TTC549 (cell line): Measurements from ENCODE around the gene TCEA2.

ENCODE experiments used
- FAIRE-seq: peaks from 2 replicates; lab custom pipeline; 2012; peaks lifted over from hg19 to GRCh38; lab: Jason Lieb, UNC

Gene TCEA2

GRCh38 chr20:64095455-64095854, 32.5 kb downstream of the TCEA2 start:
- no peak for FAIRE-seq

GRCh38 chr20:64095927-64096326, 32.9 kb downstream of the TCEA2 start:
- FAIRE-seq: no peak

GRCh38 chr20:64096535-64096934, 33.5 kb downstream of the TCEA2 start:
- FAIRE-seq: no peak

GRCh38 chr20:64098471-64099013, 35.5 kb downstream of the TCEA2 start:
- no peak for FAIRE-seq

DNA sequence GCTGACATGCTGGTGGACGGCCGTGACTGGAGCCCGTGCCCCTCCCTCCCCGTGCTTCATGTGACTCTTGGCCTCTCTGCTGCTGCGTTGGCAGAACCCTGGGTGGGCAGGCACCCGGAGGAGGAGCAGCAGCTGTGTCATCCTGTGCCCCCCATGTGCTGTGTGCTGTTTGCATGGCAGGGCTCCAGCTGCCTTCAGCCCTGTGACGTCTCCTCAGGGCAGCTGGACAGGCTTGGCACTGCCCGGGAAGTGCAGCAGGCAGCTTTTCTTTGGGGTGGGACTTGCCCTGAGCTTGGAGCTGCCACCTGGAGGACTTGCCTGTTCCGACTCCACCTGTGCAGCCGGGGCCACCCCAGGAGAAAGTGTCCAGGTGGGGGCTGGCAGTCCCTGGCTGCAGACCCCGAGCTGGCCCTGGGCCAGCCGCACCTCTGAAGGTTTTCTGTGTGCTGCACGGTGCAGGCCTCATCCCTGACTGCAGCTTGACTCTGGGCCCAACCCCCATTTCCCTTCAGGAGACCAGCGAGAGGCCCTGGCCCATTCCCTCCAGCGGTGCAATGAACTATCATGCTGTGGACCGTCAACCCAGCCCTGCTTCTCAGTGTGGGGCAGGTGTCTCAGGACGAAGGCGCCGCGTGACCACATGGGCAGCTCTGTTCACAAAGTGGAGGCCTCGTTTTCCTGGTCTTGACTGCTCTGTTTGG, 36.2 kb downstream of the TCEA2 start:
- FAIRE-seq: no peak

DNA sequence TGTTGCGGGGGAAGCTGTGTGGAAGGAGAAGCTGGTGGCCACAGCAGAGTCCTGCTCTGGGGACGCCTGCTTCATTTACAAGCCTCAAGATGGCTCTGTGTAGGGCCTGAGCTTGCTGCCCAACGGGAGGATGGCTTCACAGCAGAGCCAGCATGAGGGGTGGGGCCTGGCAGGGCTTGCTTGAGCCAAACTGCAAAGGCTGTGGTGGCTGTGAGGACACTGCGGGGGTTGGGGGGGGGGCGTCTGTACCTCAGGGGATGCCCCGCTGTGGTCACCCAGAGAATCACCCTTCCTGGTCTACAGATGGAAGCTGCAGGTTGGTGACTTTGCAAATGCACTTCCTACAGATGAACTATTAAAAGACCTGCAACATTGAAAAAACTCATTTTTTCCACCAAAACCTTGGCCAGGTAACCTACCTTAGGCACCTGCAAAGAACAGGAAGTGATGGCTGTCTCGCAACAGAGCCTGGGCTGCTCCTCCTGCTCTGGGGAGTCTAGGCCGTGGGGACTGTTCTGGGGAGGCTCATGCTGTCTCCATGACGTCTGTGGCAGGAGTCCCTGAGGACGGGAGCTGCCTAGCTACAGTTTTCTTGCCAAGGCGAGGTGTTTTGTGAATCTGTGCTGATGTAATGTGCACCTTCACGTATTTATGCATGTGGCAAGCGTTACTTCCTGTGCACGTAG, 37.0 kb downstream of the TCEA2 start:
- no peak for FAIRE-seq

GRCh38 chr20:64100566-64100888, 37.5 kb downstream of the TCEA2 start:
- no peak for FAIRE-seq

DNA sequence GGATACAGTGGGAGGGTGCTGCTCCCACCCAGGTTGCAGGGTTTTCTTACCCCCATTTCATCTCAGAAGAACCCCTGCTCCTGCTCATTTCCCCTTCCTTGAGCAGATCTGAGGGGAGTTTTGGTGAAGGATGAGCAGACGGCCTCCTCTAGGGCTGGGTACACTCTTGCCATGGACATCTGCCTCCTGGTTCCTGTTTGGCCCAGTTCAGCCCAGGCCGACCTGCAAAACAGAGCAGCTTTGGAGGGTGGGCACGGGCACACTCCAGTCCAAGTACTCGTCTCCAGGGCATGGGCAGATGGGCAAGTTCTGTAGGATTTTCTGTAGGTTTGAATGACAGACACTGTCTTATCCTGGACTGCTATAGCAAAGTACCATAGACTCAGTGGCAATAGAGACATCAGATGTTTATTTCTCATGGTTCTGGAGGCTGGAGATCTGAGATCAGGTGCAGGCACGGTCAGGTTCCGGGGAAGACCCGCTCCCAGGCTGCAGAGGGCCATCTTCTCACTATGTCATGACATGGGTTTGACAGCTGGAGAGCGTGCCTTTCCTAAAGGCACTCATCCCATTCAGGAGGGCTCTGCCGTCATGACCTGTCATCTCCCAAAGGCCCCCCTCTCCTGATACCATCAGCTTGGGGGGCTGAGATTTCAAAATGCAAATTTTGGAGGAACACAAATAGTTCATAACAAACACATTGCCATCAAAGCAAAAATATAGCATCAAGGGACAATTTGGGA, 38.1 kb downstream of the TCEA2 start:
- FAIRE-seq: no peak

GRCh38 chr20:64101731-64102621, 39.0 kb downstream of the TCEA2 start:
- FAIRE-seq: no peak

- no peak for FAIRE-seq
Measured at GRCh38 chr20:64102647-64103354, 39.8 kb downstream of the TCEA2 start.

DNA sequence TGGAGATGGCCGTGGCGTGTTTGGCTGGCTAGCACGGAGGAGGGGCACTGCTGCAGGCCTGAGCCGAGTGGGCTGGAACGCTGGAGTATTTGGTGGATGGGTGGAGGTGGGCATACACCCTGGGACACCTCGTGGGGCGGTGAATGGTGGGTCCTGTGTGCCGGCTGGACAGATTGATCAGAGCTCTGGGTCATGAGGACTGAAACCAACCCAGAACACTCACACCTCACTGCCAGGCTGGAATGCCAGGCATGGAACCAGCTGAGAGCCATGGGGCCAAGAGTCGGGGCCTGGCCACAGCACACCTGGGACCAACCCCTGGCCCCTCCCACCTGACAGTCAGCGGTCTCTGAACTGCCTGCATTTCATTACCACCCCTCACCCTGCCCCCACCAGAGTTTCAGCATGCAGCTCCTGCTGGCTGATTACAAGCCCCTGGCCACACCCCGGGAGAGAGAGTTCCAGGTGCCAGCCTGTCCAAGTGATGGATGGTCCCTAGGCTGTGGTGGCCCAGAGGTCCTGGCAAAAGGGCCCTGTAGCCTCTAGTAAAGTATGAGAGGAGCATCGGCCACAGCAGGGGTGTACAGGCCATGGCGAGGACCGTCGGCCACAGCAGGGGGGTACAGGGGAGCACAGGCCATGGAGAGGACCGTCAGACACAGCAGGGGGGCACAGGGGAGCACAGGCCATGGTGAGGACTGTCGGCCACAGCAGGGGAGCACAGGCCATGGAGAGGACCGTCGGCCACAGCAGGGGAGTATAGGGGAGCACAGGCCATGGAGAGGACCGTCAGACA, 41.1 kb downstream of the TCEA2 start:
- FAIRE-seq: no peak

- no peak for FAIRE-seq
Measured at GRCh38 chr20:64104667-64105451, 41.9 kb downstream of the TCEA2 start.

GRCh38 chr20:64105846-64106434, 42.9 kb downstream of the TCEA2 start:
- no peak for FAIRE-seq

- FAIRE-seq: no peak
Measured at GRCh38 chr20:64106435-64106961, 43.5 kb downstream of the TCEA2 start.

DNA sequence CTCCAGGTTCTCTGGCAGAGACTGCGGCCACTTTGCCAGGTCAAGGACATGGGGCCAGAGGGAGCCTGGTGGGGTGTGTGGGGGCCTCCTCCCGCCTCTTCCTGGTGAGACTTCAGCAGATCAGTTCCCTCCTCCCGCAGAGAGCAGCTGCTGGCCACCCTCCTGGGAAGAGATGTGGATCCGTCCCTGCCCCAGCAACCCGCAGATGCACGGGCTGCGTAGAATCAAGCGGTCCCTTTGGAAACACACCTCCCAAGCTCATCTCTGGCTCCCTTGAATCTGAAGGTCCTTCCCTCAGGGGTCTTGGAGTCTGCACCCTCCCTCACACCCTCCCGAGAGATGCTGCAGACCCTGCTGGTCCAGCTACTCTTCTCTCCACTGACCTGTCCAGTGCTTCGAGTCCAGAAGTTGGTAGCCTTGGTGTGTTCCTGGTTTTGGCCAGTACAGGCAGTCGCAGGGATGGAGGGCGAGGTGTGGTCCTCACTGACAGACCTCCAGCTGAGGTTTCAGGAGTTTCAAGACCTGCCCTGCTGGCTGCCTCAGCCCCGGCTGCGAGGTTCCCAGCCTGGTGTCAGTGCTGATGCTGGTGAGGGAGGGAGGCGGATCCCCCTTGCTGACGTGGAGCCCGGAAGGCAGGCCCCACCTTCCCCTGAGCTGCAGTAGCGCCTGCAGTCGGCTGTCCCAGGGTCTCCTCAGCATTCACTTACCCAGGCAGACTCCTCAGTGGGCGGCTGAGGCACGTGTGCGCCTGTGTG, 44.2 kb downstream of the TCEA2 start, which contains the start of gene NPBWR2:
NPBWR2 (minus strand) TSS at position 585 of the 755 bp plus-strand sequence. CDS start 734 bp downstream, outside the sequence.
- FAIRE-seq: no peak

DNA sequence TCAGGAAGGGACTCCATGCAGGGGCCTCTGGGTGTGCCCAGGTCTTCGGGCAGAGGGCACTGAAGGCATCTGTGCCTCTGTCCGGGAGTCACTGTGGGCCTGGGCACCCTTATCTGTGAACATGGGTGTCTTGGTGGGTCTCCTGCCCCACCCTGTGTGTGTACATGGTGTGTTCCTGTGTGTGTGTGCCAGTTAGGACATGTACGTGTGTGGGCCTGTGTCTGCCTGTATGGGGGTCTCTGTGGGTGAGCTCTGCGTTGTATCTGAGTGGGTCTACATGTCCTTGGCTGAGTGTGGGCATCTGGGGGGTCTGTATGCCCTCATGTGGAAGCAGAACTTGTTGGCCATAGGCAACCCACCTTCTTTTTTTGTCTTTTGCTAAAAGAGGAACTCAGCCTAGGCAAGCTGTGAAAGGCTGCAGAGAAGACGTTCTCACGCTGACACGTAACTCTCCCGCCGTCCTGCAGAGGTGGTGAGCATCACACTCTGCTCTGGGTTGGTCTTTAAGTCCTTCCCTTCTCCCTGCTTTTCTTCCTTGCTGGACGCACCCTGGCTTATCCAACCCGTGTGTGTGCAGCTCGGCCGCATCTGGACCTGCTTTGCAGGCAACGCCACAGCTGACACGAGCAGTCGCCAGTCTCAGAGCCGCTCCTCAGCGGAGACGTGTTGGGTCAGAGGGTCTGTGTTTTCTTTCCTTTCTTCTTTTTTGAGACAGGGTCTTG, 44.9 kb downstream of the TCEA2 start:
- no peak for FAIRE-seq
